Raji (cell line): Measurements from ENCODE around the gene ACER3.

Experiments used
- POLR2A ChIP-seq: IDR thresholded peaks from 2 replicates; pipeline ENCODE4 v1.6.1; 2011; ENCODE audit warnings: low read depth, low read length, control low read depth; ENCODE audit not compliant: insufficient read depth

The ACER3 gene

GRCh38 chr11:76857781-76858410 lies 2.8 kb upstream of the ACER3 start:
- no peak for TF ChIP-seq POLR2A

- TF ChIP-seq POLR2A = no peak
These were observed 950 bp upstream of the ACER3 start for GRCh38 chr11:76859708-76860227.

- no peak for TF ChIP-seq POLR2A
These were observed 804 bp downstream of the ACER3 start for GRCh38 chr11:76861490-76861953.

- TF ChIP-seq POLR2A = no peak
These were observed 2.6 kb downstream of the ACER3 start for GRCh38 chr11:76863196-76863777.

- no peak for TF ChIP-seq POLR2A
These were observed 12.5 kb downstream of the ACER3 start for GRCh38 chr11:76872959-76873827.

GRCh38 chr11:76878014-76878413 lies 17.3 kb downstream of the ACER3 start:
- no peak for TF ChIP-seq POLR2A

- TF ChIP-seq POLR2A = no peak
These were observed 19.6 kb downstream of the ACER3 start for GRCh38 chr11:76880314-76880713.

GRCh38 chr11:76880956-76881355 lies 20.2 kb downstream of the ACER3 start:
- TF ChIP-seq POLR2A = no peak

GRCh38 chr11:76885390-76886097 lies 24.8 kb downstream of the ACER3 start:
- no peak for TF ChIP-seq POLR2A

GRCh38 chr11:76888989-76889388 lies 28.3 kb downstream of the ACER3 start:
- TF ChIP-seq POLR2A = no peak

GRCh38 chr11:76889411-76889975 lies 28.8 kb downstream of the ACER3 start:
- TF ChIP-seq POLR2A = no peak

GRCh38 chr11:76890329-76890728 lies 29.6 kb downstream of the ACER3 start:
- no peak for TF ChIP-seq POLR2A

- TF ChIP-seq POLR2A = no peak
These were observed 30.6 kb downstream of the ACER3 start for GRCh38 chr11:76891285-76891684.

- no peak for TF ChIP-seq POLR2A
These were observed 31.1 kb downstream of the ACER3 start for GRCh38 chr11:76891793-76892192.

GRCh38 chr11:76892306-76892705 lies 31.6 kb downstream of the ACER3 start:
- no peak for TF ChIP-seq POLR2A

- no peak for TF ChIP-seq POLR2A
These were observed 36.5 kb downstream of the ACER3 start for GRCh38 chr11:76897233-76897632.
